Measurements from ENCODE around the gene DAPK3.
"Not testable (repeated sequence)": the region's sequence is repeated elsewhere in the genome, so short reads cannot be mapped to it uniquely, and the experiment has no call there.

DAPK3 gene

DNA sequence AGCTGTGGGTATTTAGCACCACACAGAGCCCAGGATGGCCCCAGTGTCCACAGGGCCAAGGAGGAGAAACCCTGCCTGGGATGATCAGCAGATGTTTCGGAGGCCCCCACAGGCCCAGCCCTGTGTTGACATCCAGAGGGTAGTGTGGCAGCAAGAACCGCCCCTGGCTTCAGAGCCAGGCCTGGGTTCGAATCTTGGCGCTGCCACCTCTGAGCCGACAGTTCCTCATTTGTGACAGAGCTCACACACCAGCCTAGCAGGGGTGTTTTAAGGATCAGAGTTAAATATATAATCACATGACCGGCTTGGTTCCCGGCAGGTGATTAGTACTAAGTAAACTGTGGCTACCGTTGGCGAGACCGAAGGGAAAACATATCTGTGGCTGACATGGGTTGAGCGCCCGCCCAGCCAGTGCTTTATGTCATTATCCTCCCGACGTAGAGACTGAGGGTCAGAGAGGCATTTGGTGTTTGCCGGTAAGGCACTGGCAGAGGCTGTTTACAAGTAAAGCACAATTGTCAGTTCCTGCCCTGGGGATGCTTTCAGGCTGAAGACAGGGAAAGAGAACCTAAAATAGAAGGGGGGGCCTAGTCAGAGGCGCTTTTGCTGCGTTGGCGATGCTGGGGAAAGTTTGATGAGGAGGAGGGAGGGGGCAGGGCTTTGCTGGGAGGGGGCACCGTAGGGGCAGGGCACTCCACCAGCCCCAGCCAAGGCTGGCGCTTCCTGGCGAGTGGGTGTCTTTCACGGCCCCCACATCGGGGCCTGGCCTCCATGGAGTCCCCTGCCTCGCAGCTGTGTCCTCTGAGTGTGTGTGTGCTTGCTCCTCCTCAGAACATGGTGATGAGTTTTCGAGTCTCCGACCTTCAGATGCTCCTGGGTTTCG, 41.4 kb upstream of the DAPK3 start:
- no peak overlapping the region for H3K4me3 ChIP-seq (ENCODE audit: low read length)
- H3K56ac ChIP-seq (ENCODE audit: low read length): no peak overlapping the region
- WGBS (ENCODE audit: extremely low coverage, insufficient coverage, low lambda C conversion rate): no CpG with 5 or more reads among the region's 27 CpGs
- H4K5ac ChIP-seq (ENCODE audit: low read length): no peak overlapping the region
- peaks cover 2% of the 10 kb centered on the region for H3K36me3 ChIP-seq (ENCODE audit: control insufficient read depth, insufficient read depth, low read length)
- H3K4me1 ChIP-seq (ENCODE audit: control insufficient read depth, low read depth, low read length): no peaks in the 10 kb centered on the region
- no peak overlapping the region for H2BK5ac ChIP-seq (ENCODE audit: low read length)
- no peak overlapping the region for H3K18ac ChIP-seq (ENCODE audit: low read length)
- H3K4ac ChIP-seq (ENCODE audit: low read depth, low read length): no peak overlapping the region
- no peak overlapping the region for H2BK15ac ChIP-seq (replicated peaks; ENCODE audit: low read depth)
- H3K79me2 ChIP-seq (ENCODE audit: control insufficient read depth, insufficient read depth, low read length): peaks cover 38% of the 10 kb centered on the region
- H4K8ac ChIP-seq (ENCODE audit: low read depth, low read length): no peak overlapping the region
- no peak overlapping the region for H3K4me2 ChIP-seq (ENCODE audit: low read length)
- no peak for DNase-seq
- H3K79me1 ChIP-seq (ENCODE audit: low read length): peaks cover 23% of the 10 kb centered on the region
- H3K23ac ChIP-seq (ENCODE audit: low read length): no peak overlapping the region
- no peaks in the 10 kb centered on the region for H3K27me3 ChIP-seq (ENCODE audit: insufficient read depth, low read length, poor library complexity)
- no peak overlapping the region for H2BK120ac ChIP-seq (ENCODE audit: low read depth, low read length)
- H3K27ac ChIP-seq (ENCODE audit: low read depth, low read length): no peak overlapping the region
- H3K9ac ChIP-seq (ENCODE audit: low read length): no peak overlapping the region
- no peak overlapping the region for H2AK5ac ChIP-seq (ENCODE audit: low read length)

DNA sequence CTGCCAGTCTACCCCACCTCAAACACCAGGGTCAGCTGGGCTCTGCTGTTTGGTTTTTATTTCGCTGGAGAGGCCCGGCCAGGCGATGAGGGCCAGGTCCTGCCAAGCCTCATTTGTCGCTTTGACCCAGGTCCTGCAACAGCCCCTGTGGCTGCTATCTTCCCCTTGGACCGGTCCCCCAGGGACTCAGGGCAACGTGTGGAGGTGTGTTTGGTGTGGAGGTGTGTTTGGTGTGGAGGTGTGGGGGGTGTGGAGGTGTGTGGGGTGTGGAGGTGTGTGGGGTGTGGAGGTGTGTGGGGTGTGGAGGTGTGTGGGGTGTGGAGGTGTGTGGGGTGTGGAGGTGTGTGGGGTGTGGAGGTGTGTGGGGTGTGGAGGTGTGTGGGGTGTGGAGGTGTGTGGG, 40.5 kb upstream of the DAPK3 start:
- not testable (repeated sequence) for H3K9ac ChIP-seq (ENCODE audit: low read length); H2BK5ac ChIP-seq (ENCODE audit: low read length); H3K27me3 ChIP-seq (ENCODE audit: insufficient read depth, low read length, poor library complexity); H3K4me3 ChIP-seq (ENCODE audit: low read length); H3K27ac ChIP-seq (ENCODE audit: low read depth, low read length); H3K36me3 ChIP-seq (ENCODE audit: control insufficient read depth, insufficient read depth, low read length); H2BK120ac ChIP-seq (ENCODE audit: low read depth, low read length); H3K4ac ChIP-seq (ENCODE audit: low read depth, low read length); DNase-seq; H3K4me2 ChIP-seq (ENCODE audit: low read length); H4K5ac ChIP-seq (ENCODE audit: low read length); H3K4me1 ChIP-seq (ENCODE audit: control insufficient read depth, low read depth, low read length); H3K23ac ChIP-seq (ENCODE audit: low read length); H3K18ac ChIP-seq (ENCODE audit: low read length); H2BK15ac ChIP-seq (replicated peaks; ENCODE audit: low read depth); H2AK5ac ChIP-seq (ENCODE audit: low read length); H3K56ac ChIP-seq (ENCODE audit: low read length); H4K8ac ChIP-seq (ENCODE audit: low read depth, low read length)
- Histone ChIP-seq H3K79me2 (ENCODE audit: control insufficient read depth, insufficient read depth, low read length) (peaks cover 38% of the 10 kb centered on the region), H3K79me1 (ENCODE audit: low read length) (peaks cover 23% of the 10 kb centered on the region)
- no CpG with 5 or more reads among the region's 6 CpGs for WGBS (ENCODE audit: extremely low coverage, insufficient coverage, low lambda C conversion rate)

DNA sequence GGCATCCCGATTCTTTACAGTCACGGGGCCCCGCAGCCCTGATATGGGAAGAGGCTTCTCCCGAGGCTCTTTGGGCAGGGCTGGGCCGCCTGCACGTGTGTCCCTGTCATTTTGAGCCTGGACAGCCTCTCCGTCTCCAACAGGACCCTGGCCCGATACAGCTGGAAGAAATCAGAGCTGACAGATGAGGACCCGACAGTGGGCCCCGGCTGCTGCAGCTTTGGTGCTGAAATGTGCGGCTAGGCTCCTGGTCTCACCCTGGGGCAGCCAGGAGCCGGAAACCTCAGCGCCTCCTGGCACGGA, 39.9 kb upstream of the DAPK3 start:
- no peak overlapping the region for H3K18ac ChIP-seq (ENCODE audit: low read length)
- H2BK5ac ChIP-seq (ENCODE audit: low read length): no peak overlapping the region
- no CpG with 5 or more reads among the region's 14 CpGs for WGBS (ENCODE audit: extremely low coverage, insufficient coverage, low lambda C conversion rate)
- H2AK5ac ChIP-seq (ENCODE audit: low read length): no peak overlapping the region
- H3K4me1 ChIP-seq (ENCODE audit: control insufficient read depth, low read depth, low read length): no peaks in the 10 kb centered on the region
- no peak overlapping the region for H2BK120ac ChIP-seq (ENCODE audit: low read depth, low read length)
- no peak overlapping the region for H3K27ac ChIP-seq (ENCODE audit: low read depth, low read length)
- H4K8ac ChIP-seq (ENCODE audit: low read depth, low read length): no peak overlapping the region
- no peak overlapping the region for H3K4ac ChIP-seq (ENCODE audit: low read depth, low read length)
- no peak overlapping the region for H3K4me2 ChIP-seq (ENCODE audit: low read length)
- no peak overlapping the region for H3K56ac ChIP-seq (ENCODE audit: low read length)
- no peak for DNase-seq
- H3K23ac ChIP-seq (ENCODE audit: low read length): no peak overlapping the region
- H3K36me3 ChIP-seq (ENCODE audit: control insufficient read depth, insufficient read depth, low read length): peaks cover 2% of the 10 kb centered on the region
- no peak overlapping the region for H2BK15ac ChIP-seq (replicated peaks; ENCODE audit: low read depth)
- H3K27me3 ChIP-seq (ENCODE audit: insufficient read depth, low read length, poor library complexity): no peaks in the 10 kb centered on the region
- peaks cover 38% of the 10 kb centered on the region for H3K79me2 ChIP-seq (ENCODE audit: control insufficient read depth, insufficient read depth, low read length)
- peaks cover 21% of the 10 kb centered on the region for H3K79me1 ChIP-seq (ENCODE audit: low read length)
- H3K4me3 ChIP-seq (ENCODE audit: low read length): no peak overlapping the region
- H3K9ac ChIP-seq (ENCODE audit: low read length): no peak overlapping the region
- H4K5ac ChIP-seq (ENCODE audit: low read length): no peak overlapping the region

DNA sequence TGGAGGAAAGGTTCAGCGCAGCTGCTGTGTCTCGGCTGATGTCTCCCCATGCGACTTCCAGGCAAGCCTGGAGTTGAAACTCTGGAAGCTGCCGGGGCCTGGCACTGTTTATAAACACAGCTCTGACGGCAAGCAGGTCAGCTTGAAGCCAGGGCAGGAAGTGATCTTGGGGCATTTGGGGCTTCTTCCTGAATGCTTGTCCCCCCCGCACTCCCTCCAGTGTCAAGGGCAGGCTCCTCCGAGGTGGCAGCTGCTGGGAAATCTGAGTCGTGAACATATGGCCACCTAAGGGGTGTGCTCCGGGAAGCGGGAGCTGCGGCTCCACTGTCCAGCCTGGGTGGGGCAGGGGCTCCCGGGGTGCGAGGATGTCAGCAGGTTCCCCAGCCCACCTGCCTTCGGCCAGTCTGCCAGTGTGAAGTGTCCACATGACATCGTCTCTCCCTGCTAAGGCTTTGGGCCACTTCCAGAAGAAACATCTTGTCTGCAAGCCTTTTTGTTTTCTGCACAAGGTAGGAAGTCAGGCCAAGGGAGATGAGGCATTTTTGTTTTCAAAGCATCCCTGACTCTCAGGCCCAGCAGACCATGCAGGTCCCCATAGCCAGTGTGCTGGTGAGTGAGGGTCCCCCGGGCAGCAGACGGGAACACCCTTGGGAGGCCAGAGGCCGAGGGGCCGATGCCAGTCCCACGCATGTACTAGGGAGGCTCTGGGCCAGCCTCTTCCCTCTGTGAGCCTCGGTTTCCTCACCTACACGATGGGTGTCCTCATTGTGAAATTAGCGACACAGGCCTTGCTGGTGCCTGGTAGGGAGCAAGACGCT, 39.3 kb upstream of the DAPK3 start:
- Histone ChIP-seq H2AK5ac (ENCODE audit: low read length) (no peak overlapping the region), H3K4me3 (ENCODE audit: low read length) (no peak overlapping the region), H2BK5ac (ENCODE audit: low read length) (no peak overlapping the region), H4K8ac (ENCODE audit: low read depth, low read length) (no peak overlapping the region), H3K36me3 (ENCODE audit: control insufficient read depth, insufficient read depth, low read length) (peaks cover 2% of the 10 kb centered on the region), H3K56ac (ENCODE audit: low read length) (no peak overlapping the region), H2BK15ac (replicated peaks; ENCODE audit: low read depth) (no peak overlapping the region), H4K5ac (ENCODE audit: low read length) (no peak overlapping the region), H3K18ac (ENCODE audit: low read length) (no peak overlapping the region), H2BK120ac (ENCODE audit: low read depth, low read length) (no peak overlapping the region), H3K79me2 (ENCODE audit: control insufficient read depth, insufficient read depth, low read length) (peaks cover 38% of the 10 kb centered on the region), H3K27me3 (ENCODE audit: insufficient read depth, low read length, poor library complexity) (no peaks in the 10 kb centered on the region), H3K27ac (ENCODE audit: low read depth, low read length) (no peak overlapping the region), H3K4me1 (ENCODE audit: control insufficient read depth, low read depth, low read length) (no peaks in the 10 kb centered on the region), H3K4ac (ENCODE audit: low read depth, low read length) (no peak overlapping the region), H3K9ac (ENCODE audit: low read length) (no peak overlapping the region), H3K23ac (ENCODE audit: low read length) (no peak overlapping the region), H3K79me1 (ENCODE audit: low read length) (peaks cover 20% of the 10 kb centered on the region), H3K4me2 (ENCODE audit: low read length) (no peak overlapping the region)
- no CpG with 5 or more reads among the region's 24 CpGs for WGBS (ENCODE audit: extremely low coverage, insufficient coverage, low lambda C conversion rate)
- no peak for DNase-seq

DNA sequence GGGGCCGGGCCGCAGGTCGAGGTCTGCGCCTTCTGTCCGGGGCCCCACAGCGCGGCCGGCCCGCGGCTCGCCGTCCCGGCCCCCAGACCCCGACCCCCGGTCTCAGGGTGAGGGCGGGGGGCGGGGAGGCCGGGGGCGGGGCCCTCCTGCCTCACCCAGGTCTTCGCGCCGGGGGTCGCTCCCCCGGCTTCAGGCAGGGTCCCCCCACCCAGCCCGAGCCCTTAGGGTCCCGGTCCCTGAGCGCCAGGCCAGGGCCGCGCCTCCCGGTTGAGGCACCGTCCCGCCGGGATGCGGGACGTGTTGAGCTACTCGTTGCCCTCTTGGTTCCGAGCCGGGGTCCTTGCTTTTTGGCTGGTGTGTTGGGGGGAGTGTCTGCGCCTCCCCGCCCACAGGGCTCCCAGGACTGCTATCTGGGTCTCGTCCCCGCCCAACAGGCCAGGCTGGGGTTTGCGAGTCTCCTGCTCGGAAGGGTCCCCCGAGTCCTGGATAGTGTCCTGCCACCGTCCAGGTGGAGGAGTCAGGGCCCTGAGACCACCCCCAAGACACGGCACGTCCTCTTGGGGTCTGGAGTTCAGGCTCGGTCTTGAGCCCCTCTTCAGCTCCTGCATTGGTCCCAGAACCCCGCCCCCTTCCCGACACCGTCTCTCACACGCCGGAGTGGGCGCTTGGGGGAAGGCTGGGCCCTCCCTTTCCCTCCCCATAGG, 37.1 kb upstream of the DAPK3 start:
- no peak overlapping the region for H2BK15ac ChIP-seq (replicated peaks; ENCODE audit: low read depth)
- H3K4ac ChIP-seq (ENCODE audit: low read depth, low read length): peak overlapping the region; percentile 74
- no peak overlapping the region for H2BK120ac ChIP-seq (ENCODE audit: low read depth, low read length)
- H3K4me2 ChIP-seq (ENCODE audit: low read length): peak overlapping the region; percentile 72
- H2AK5ac ChIP-seq (ENCODE audit: low read length): no peak overlapping the region
- no CpG with 5 or more reads among the region's 55 CpGs for WGBS (ENCODE audit: extremely low coverage, insufficient coverage, low lambda C conversion rate)
- H3K56ac ChIP-seq (ENCODE audit: low read length): peak overlapping the region; percentile 84
- peak overlapping the region; percentile 78 for H3K18ac ChIP-seq (ENCODE audit: low read length)
- H3K36me3 ChIP-seq (ENCODE audit: control insufficient read depth, insufficient read depth, low read length): no peaks in the 10 kb centered on the region
- peak overlapping the region; percentile 57 for H3K27ac ChIP-seq (ENCODE audit: low read depth, low read length)
- no peak overlapping the region for H2BK5ac ChIP-seq (ENCODE audit: low read length)
- peaks cover 14% of the 10 kb centered on the region for H3K79me1 ChIP-seq (ENCODE audit: low read length)
- H3K23ac ChIP-seq (ENCODE audit: low read length): no peak overlapping the region
- peak overlapping the region; percentile 97 for H4K8ac ChIP-seq (ENCODE audit: low read depth, low read length)
- no peak overlapping the region for H4K5ac ChIP-seq (ENCODE audit: low read length)
- H3K4me3 ChIP-seq (ENCODE audit: low read length): peak overlapping the region; percentile 75
- H3K79me2 ChIP-seq (ENCODE audit: control insufficient read depth, insufficient read depth, low read length): peaks cover 36% of the 10 kb centered on the region
- peak overlapping the region; percentile 75 for H3K9ac ChIP-seq (ENCODE audit: low read length)
- peak; percentile 28 for DNase-seq
- H3K4me1 ChIP-seq (ENCODE audit: control insufficient read depth, low read depth, low read length): no peaks in the 10 kb centered on the region
- no peaks in the 10 kb centered on the region for H3K27me3 ChIP-seq (ENCODE audit: insufficient read depth, low read length, poor library complexity)

All from mesendoderm (in vitro differentiated cells).